ENCODE data around the gene GHDC. TPM values are rescaled to one million over a fixed set of nuclear protein-coding genes. Genes with fewer than 3 reads are reported as not detected.

The GHDC gene
- total and polyA plus RNA-seq, 2 of the 13 experiments (the other 11 are each of a cell fraction or from before 2014, with no cell fraction given): 15.4 to 22.5 TPM

- TF ChIP-seq THAP7 (CRISPR knock-in tag; IDR thresholded peaks at IDR 0.05) (peak; percentile 64; the same call in 1 of the 2 replicates), TGIF2 (CRISPR knock-in tag; IDR thresholded peaks at IDR 0.05) (0 out of 2 replicates have a peak, but pooled peaks have one; percentile 43), ZSCAN20 (CRISPR knock-in tag; IDR thresholded peaks at IDR 0.05; ENCODE audit: borderline replicate concordance) (no peak), GABPA (IDR thresholded peaks at IDR 0.05; ENCODE audit: low read depth, low read length) (peak; percentile 62), GABPA (CRISPR knock-in tag; IDR thresholded peaks at IDR 0.05; ENCODE audit: low read depth) (peak; percentile 92), AGO1 (IDR thresholded peaks at IDR 0.05; ENCODE audit: low read depth, low read length, poor library complexity, severe bottlenecking) (peak; percentile 69), KLF15 (CRISPR knock-in tag; IDR thresholded peaks at IDR 0.05; ENCODE audit: borderline replicate concordance) (no peak), ZNF12 (CRISPR knock-in tag; IDR thresholded peaks at IDR 0.05) (no peak), HES4 (CRISPR knock-in tag; IDR thresholded peaks at IDR 0.05; ENCODE audit: borderline replicate concordance) (peak; percentile 33; the same call in 1 of the 2 replicates), RBM22 (optimal IDR thresholded peaks at IDR 0.05; ENCODE audit: low read length) (no peak), CREB1 (IDR thresholded peaks at IDR 0.05) (peak; percentile 25; the same call in 1 of the 2 replicates), CREB1 (CRISPR knock-in tag; IDR thresholded peaks at IDR 0.05) (no peak), KDM4B (CRISPR knock-in tag; IDR thresholded peaks at IDR 0.05) (peak; percentile 92; the same call in 1 of the 2 replicates), AFF4 (CRISPR knock-in tag; IDR thresholded peaks at IDR 0.05) (no peak), ZFP90 (CRISPR knock-in tag; IDR thresholded peaks at IDR 0.05; ENCODE audit: borderline replicate concordance) (peak; percentile 55; the same call in 1 of the 2 replicates), KAT2B (IDR thresholded peaks at IDR 0.05; ENCODE audit: borderline replicate concordance, low read depth, low read length) (no peak), ZNF589 (CRISPR knock-in tag; conservative IDR thresholded peaks at IDR 0.05) (no peak), NR3C1 (CRISPR knock-in tag; IDR thresholded peaks at IDR 0.05) (no peak), ZBTB7A (CRISPR knock-in tag; IDR thresholded peaks at IDR 0.05) (peak; percentile 97; the same call in 1 of the 2 replicates), SP5 (CRISPR knock-in tag; IDR thresholded peaks at IDR 0.05; ENCODE audit: borderline replicate concordance, low read depth) (peak; percentile 83; the same call in 1 of the 2 replicates)
- TF ChIP-seq, protein P1, sequence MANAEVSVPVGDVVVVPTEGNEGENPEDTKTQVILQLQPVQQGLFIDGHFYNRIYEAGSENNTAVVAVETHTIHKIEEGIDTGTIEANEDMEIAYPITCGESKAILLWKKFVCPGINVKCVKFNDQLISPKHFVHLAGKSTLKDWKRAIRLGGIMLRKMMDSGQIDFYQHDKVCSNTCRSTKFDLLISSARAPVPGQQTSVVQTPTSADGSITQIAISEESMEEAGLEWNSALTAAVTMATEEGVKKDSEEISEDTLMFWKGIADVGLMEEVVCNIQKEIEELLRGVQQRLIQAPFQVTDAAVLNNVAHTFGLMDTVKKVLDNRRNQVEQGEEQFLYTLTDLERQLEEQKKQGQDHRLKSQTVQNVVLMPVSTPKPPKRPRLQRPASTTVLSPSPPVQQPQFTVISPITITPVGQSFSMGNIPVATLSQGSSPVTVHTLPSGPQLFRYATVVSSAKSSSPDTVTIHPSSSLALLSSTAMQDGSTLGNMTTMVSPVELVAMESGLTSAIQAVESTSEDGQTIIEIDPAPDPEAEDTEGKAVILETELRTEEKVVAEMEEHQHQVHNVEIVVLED (CRISPR knock-in tag; IDR thresholded peaks at IDR 0.05; ENCODE audit: borderline replicate concordance): peak; percentile 59; the same call in 1 of the 2 replicates
- TF ChIP-seq, protein P2, sequence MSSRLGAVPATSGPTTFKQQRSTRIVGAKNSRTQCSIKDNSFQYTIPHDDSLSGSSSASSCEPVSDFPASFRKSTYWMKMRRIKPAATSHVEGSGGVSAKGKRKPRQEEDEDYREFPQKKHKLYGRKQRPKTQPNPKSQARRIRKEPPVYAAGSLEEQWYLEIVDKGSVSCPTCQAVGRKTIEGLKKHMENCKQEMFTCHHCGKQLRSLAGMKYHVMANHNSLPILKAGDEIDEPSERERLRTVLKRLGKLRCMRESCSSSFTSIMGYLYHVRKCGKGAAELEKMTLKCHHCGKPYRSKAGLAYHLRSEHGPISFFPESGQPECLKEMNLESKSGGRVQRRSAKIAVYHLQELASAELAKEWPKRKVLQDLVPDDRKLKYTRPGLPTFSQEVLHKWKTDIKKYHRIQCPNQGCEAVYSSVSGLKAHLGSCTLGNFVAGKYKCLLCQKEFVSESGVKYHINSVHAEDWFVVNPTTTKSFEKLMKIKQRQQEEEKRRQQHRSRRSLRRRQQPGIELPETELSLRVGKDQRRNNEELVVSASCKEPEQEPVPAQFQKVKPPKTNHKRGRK (CRISPR knock-in tag; IDR thresholded peaks at IDR 0.05): no peak
Observed at GRCh38 chr17:42193969-42194899, at the start of gene GHDC (continued).
